ENCODE measurements around the gene CHD9. TPM values are rescaled to one million over a fixed set of nuclear protein-coding genes. Genes with fewer than 3 reads are reported as not detected.
"Not testable (repeated sequence)": the region's sequence is repeated elsewhere in the genome, so short reads cannot be mapped to it uniquely, and the experiment has no call there.

The CHD9 gene, protein sequence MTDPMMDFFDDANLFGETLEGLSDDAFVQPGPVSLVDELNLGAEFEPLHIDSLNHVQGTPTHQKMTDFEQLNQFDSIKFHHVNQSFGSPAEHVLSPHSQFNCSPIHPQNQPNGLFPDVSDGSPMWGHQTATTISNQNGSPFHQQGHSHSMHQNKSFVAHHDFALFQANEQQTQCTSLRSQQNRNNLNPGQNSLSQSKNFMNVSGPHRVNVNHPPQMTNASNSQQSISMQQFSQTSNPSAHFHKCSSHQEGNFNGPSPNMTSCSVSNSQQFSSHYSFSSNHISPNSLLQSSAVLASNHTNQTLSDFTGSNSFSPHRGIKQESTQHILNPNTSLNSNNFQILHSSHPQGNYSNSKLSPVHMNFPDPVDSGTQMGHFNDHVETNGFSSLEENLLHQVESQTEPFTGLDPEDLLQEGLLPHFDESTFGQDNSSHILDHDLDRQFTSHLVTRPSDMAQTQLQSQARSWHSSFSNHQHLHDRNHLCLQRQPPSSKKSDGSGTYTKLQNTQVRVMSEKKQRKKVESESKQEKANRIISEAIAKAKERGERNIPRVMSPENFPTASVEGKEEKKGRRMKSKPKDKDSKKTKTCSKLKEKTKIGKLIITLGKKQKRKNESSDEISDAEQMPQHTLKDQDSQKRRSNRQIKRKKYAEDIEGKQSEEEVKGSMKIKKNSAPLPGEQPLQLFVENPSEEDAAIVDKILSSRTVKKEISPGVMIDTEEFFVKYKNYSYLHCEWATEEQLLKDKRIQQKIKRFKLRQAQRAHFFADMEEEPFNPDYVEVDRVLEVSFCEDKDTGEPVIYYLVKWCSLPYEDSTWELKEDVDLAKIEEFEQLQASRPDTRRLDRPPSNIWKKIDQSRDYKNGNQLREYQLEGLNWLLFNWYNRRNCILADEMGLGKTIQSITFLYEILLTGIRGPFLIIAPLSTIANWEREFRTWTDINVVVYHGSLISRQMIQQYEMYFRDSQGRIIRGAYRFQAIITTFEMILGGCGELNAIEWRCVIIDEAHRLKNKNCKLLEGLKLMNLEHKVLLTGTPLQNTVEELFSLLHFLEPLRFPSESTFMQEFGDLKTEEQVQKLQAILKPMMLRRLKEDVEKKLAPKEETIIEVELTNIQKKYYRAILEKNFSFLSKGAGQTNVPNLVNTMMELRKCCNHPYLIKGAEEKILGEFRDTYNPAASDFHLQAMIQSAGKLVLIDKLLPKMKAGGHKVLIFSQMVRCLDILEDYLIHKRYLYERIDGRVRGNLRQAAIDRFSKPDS (N-terminal part only)
- polyA plus RNA-seq = 72.3 TPM

DNA sequence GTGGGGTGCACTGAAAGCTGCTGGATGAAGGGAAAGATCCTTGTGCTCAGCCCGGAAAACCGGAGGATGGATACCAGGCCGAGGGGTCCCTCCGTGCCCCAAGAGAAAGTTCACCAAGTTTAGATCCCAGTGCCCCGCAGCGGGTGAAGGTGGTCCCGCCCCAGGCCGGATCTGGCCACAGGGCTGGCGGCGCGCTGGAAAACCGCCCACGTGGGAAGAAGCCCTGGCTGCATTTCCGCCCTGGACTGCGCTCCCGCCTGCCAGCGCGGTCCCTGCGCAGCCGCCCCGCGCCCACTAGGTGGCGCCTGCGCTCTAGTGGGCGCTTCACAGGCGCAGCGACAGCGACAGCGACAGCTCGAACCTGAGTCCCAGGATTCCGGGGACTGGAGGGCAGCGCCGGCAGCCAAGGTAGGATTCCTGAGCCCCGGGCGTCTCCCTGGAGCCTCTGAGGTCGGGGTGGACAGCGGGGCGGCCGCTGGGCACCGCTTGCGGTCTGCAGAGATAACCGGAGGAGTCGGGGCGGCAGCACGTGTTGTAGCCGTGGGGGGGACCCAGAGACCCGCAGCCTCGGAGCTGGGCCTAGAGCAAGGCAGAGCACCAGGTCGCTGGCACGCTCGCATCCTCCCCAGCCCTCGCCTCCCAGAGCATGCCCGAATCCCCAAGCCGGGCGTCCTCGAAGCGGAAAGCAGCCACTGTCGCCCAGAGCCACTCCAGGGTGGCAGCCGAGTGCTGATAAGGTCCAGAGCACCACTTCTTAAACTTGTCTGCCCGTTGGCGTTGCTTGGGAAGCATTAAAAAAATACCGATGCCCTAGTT lies at the start of gene CHD9:
Gene CHD9 (plus strand): TSS at position 322 of the 816 bp plus-strand sequence. CDS start 101,099 bp downstream, outside the sequence.
- H3K36me3 Mint-ChIP-seq = no peaks in the 10 kb centered on the region
- H3K27ac Mint-ChIP-seq = peak within 1 kb of the TSS; percentile 77 to 96 (median 89)
- peak within 1 kb of the TSS; percentile 88 to 98 (median 94) for H3K4me3 Mint-ChIP-seq
- H3K9me3 Mint-ChIP-seq = no peaks in the 10 kb centered on the region
- no peaks in the 10 kb centered on the region for H3K27me3 Mint-ChIP-seq
- peaks cover 26 to 33% (median 33%) of the 10 kb centered on the region in 3 donors for H3K4me1 Mint-ChIP-seq

DNA sequence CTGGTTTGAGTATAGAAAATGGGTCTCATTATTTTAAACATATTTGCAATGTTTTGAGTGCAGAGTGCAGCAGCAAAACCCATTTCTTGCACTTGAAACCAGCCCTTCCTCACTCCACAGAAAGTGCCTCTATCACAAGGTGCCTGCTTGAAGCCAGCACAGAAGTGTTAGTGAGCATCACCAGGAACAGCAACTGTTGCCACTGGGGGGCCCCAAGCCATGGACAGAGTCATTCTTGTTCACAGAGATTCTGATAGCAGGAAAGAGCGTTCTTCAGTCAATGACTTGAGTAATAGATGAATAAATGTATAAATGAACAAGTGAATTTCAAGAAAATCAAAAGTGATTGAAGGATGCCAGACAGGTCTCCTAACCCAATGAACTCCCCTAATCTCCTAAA lies 47.7 kb upstream of the CHD9 start:
- no peak overlapping the region for H3K4me3 Mint-ChIP-seq
- no peaks in the 10 kb centered on the region for H3K36me3 Mint-ChIP-seq
- no peaks in the 10 kb centered on the region for H3K9me3 Mint-ChIP-seq
- peak overlapping the region in 1 of 3 donors; percentile 69 for H3K27ac Mint-ChIP-seq
- H3K4me1 Mint-ChIP-seq = no peaks in the 10 kb centered on the region
- peaks cover 8% of the 10 kb centered on the region for H3K27me3 Mint-ChIP-seq

DNA sequence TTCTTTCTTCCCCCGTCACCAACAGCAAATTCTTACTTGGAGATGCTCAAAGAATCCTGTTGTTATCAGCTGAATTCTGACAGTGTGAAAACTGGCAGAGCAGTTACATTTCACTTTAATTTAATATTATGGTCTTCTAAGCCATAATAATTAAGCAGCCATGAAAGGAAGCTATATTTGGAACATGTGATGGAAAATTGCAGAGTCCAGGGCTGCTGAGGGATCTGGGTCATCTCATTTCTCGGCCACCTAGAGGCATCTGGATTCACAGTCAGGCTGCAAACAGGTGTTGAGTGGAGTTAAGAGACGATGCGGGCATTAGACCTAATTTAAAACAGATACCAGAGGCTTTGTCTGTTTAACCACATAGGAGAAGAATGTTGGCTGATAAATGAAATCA lies 40.5 kb upstream of the CHD9 start:
- no peaks in the 10 kb centered on the region for H3K4me1 Mint-ChIP-seq
- no peaks in the 10 kb centered on the region for H3K36me3 Mint-ChIP-seq
- peaks cover 0 to 2% (median 0%) of the 10 kb centered on the region in 3 donors for H3K9me3 Mint-ChIP-seq
- no peak overlapping the region for H3K27ac Mint-ChIP-seq
- H3K27me3 Mint-ChIP-seq = peaks cover 14% of the 10 kb centered on the region
- H3K4me3 Mint-ChIP-seq = no peak overlapping the region

GRCh38 chr16:53018834-53019416 lies 35.9 kb upstream of the CHD9 start:
- Mint-ChIP-seq H3K4me3 (no peak overlapping the region), H3K4me1 (peaks cover 0 to under 1% (median 0%) of the 10 kb centered on the region in 3 donors), H3K9me3 (peaks cover 0 to 2% (median 0%) of the 10 kb centered on the region in 3 donors), H3K27ac (no peak overlapping the region), H3K27me3 (peaks cover 9% of the 10 kb centered on the region), H3K36me3 (no peaks in the 10 kb centered on the region)

DNA sequence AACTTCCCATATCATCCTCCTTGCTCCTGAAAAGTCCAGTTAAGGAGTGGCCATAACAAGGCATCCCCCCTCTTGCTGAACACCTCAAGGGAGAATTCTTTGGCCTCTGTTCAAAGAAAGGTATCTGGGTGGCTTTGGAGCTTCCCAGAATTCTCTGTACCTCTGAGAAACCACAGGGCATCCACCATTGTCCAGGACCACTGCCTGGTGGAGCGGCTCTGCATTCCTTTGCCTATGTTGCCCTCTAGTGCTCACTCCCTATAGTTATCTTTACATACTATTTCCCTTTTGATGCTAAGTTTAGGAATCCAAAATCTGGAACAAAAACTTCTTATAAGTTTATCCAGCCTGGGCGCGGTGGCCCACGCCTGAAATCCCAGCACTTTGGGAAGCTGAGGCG lies 32.4 kb upstream of the CHD9 start:
- no peaks in the 10 kb centered on the region for H3K36me3 Mint-ChIP-seq
- H3K27ac Mint-ChIP-seq = no peak overlapping the region
- no peak overlapping the region for H3K4me3 Mint-ChIP-seq
- peaks cover 0 to 3% (median 0%) of the 10 kb centered on the region in 3 donors for H3K4me1 Mint-ChIP-seq
- peaks cover 5% of the 10 kb centered on the region for H3K27me3 Mint-ChIP-seq
- no peaks in the 10 kb centered on the region for H3K9me3 Mint-ChIP-seq

DNA sequence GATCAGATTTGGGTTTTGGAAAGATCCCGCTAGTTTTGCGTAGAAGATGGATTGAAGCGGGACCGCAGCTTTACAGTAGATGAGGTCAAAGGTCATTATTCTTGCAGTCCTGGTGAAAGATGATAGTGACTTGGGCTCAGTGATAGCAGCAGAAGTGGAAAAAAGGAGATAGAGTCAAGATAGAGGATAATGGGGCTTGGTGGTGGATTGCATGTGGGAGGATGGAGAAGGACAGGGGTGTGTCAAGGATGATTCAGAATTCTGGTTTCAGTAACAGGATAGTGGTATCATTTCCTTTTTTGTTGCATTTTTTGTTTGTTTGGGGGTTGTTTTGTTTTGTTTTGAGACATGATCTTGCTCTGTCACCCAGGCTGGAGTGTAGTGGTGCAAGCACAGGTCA lies 30.7 kb upstream of the CHD9 start:
- Mint-ChIP-seq H3K4me1 (peaks cover 0 to 3% (median 0%) of the 10 kb centered on the region in 3 donors), H3K36me3 (peaks cover 2% of the 10 kb centered on the region), H3K9me3 (peaks cover 0 to 1% (median 0%) of the 10 kb centered on the region in 3 donors), H3K27ac (no peak overlapping the region), H3K4me3 (no peak overlapping the region), H3K27me3 (peaks cover 5% of the 10 kb centered on the region)

- Mint-ChIP-seq H3K4me3 (no peak overlapping the region), H3K36me3 (peaks cover 7% of the 10 kb centered on the region), H3K27ac (no peak overlapping the region), H3K27me3 (peaks cover 14% of the 10 kb centered on the region), H3K4me1 (no peaks in the 10 kb centered on the region), H3K9me3 (peaks cover 0 to 5% (median 2%) of the 10 kb centered on the region in 3 donors)
Observed at GRCh38 chr16:53029971-53030370, 24.8 kb upstream of the CHD9 start.

DNA sequence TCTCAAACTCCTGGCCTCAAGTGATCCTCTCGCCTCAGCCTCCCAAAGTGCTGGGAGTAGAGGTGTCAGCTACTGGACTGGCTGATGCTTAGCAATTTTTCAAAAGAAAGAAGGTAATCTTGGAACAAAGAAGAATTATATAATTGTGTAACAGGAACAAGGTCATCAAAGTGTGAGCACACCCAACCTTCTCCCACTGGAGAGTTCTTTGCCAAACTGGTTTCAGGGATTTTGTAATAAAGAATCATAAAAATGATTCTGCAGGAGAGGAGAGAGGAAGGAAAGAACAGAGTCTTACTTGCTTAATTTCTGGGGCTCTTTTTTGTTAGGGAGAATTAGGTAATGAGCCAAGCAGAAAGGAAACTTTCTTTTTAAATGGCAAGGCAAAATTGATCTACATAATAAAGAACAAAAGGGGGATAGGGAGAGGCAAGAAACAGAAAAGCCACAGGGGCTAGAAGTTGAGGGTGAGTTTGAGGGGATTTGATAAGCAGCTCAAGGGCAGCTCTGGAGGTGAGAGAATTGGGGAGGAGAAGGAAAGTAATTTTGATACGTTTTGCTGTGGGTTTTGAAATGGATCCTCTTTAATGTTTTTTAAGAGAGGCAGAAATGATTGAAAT lies 23.4 kb upstream of the CHD9 start:
- peaks cover 19% of the 10 kb centered on the region for H3K27me3 Mint-ChIP-seq
- peaks cover 0 to 5% (median 2%) of the 10 kb centered on the region in 3 donors for H3K9me3 Mint-ChIP-seq
- H3K4me1 Mint-ChIP-seq = no peaks in the 10 kb centered on the region
- peaks cover 7% of the 10 kb centered on the region for H3K36me3 Mint-ChIP-seq
- H3K4me3 Mint-ChIP-seq = no peak overlapping the region
- H3K27ac Mint-ChIP-seq = no peak overlapping the region

DNA sequence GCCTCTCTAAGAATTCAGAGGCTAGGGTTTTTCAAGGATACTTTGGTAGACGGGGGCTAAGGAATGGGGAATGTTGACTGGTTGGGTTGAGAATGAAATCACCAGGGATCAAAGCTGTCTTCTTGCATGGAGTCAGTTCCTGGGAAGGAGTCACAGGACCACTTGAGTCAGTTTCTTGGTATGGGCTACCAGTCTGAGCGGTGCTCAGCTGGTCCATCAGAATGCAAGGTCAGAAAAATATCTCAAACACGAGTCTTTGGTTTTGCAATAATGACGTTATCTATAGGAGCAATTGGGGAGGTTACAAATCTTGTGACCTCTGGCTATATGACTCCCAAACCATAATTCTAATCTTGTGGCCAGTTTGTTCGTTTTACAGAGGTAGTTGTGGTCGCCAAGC lies 20.5 kb upstream of the CHD9 start:
- peaks cover 0 to 3% (median 2%) of the 10 kb centered on the region in 3 donors for H3K9me3 Mint-ChIP-seq
- H3K36me3 Mint-ChIP-seq = peaks cover 5% of the 10 kb centered on the region
- no peak overlapping the region for H3K4me3 Mint-ChIP-seq
- H3K27me3 Mint-ChIP-seq = peaks cover 24% of the 10 kb centered on the region
- no peaks in the 10 kb centered on the region for H3K4me1 Mint-ChIP-seq
- H3K27ac Mint-ChIP-seq = no peak overlapping the region

- no peak overlapping the region for H3K27ac Mint-ChIP-seq
- H3K4me3 Mint-ChIP-seq = no peak overlapping the region
- peaks cover 24% of the 10 kb centered on the region for H3K27me3 Mint-ChIP-seq
- peaks cover 5% of the 10 kb centered on the region for H3K36me3 Mint-ChIP-seq
- H3K9me3 Mint-ChIP-seq = peaks cover 0 to 2% (median 0%) of the 10 kb centered on the region in 3 donors
- H3K4me1 Mint-ChIP-seq = no peaks in the 10 kb centered on the region
Observed at GRCh38 chr16:53035176-53035942, 19.4 kb upstream of the CHD9 start.

- Mint-ChIP-seq H3K4me1 (no peaks in the 10 kb centered on the region), H3K9me3 (peaks cover 0 to 2% (median 0%) of the 10 kb centered on the region in 3 donors), H3K36me3 (peaks cover 5% of the 10 kb centered on the region), H3K27ac (no peak overlapping the region), H3K27me3 (peaks cover 24% of the 10 kb centered on the region), H3K4me3 (no peak overlapping the region)
Observed at GRCh38 chr16:53036066-53036465, 18.7 kb upstream of the CHD9 start.

GRCh38 chr16:53036711-53037110 lies 18.1 kb upstream of the CHD9 start:
- peaks cover 24% of the 10 kb centered on the region for H3K27me3 Mint-ChIP-seq
- not testable (repeated sequence) for H3K4me1 Mint-ChIP-seq, H3K4me3 Mint-ChIP-seq, H3K27ac Mint-ChIP-seq, H3K9me3 Mint-ChIP-seq, H3K36me3 Mint-ChIP-seq

GRCh38 chr16:53040788-53041187 lies 14.0 kb upstream of the CHD9 start:
- peaks cover 1% of the 10 kb centered on the region for H3K36me3 Mint-ChIP-seq
- H3K27ac Mint-ChIP-seq = no peak overlapping the region
- H3K4me1 Mint-ChIP-seq = peaks cover 0 to 2% (median 2%) of the 10 kb centered on the region in 3 donors
- peaks cover 17% of the 10 kb centered on the region for H3K27me3 Mint-ChIP-seq
- no peak overlapping the region for H3K4me3 Mint-ChIP-seq
- no peaks in the 10 kb centered on the region for H3K9me3 Mint-ChIP-seq
